Stomach smooth muscle (tissue), 2 donors: ENCODE data around the gene NUP93.

Experiments used
- H3K27ac ChIP-seq: one replicate; pipeline ENCODE4 v1.7.0; 2013; ENCODE audit warnings: mild to moderate bottlenecking, low read length, inconsistent platforms
- H3K27me3 ChIP-seq, 2 donors: one replicate each; pipeline ENCODE4 v1.7.0; 2013; ENCODE audit warnings: low read length in 2 of 2; ENCODE audit not compliant: insufficient read depth in 2 of 2, control insufficient read depth in 1 of 2
- H3K36me3 ChIP-seq, 2 donors: one replicate each; pipeline ENCODE4 v1.7.0; 2013; ENCODE audit warnings: low read length in 2 of 2; ENCODE audit not compliant: control insufficient read depth in 2 of 2, insufficient read depth in 2 of 2
- H3K4me1 ChIP-seq: one replicate; pipeline ENCODE4 v1.7.0; 2013; ENCODE audit warnings: low read length; ENCODE audit not compliant: control insufficient read depth, insufficient read depth
- H3K4me3 ChIP-seq, 2 donors: one replicate each; pipeline ENCODE4 v1.7.0; 2013; ENCODE audit warnings: low read length in 2 of 2
- H3K9ac ChIP-seq, 2 donors: one replicate each; pipeline ENCODE4 v1.7.0; 2013; ENCODE audit warnings: low read length in 2 of 2, mild to moderate bottlenecking in 1 of 2
- H3K9me3 ChIP-seq, 2 donors: one replicate each; pipeline ENCODE4 v1.7.0; 2013; ENCODE audit warnings: low read length in 2 of 2; ENCODE audit not compliant: control insufficient read depth in 2 of 2
- donor health status: healthy.
- donor health status: Pancreatic carcinoma.

NUP93 gene

GRCh38 chr16:56856876-56857447 lies 127.0 kb downstream of the NUP93 start:
- Histone ChIP-seq H3K9ac (no peak overlapping the region), H3K9me3 (no peaks in the 10 kb centered on the region), H3K4me3 (no peak overlapping the region), H3K27me3 (no peaks in the 10 kb centered on the region), H3K4me1 (no peaks in the 10 kb centered on the region), H3K36me3 (no peaks in the 10 kb centered on the region), H3K27ac (no peak overlapping the region)

GRCh38 chr16:56858374-56858773 lies 128.4 kb downstream of the NUP93 start:
- H3K9ac ChIP-seq: no peak overlapping the region
- H3K9me3 ChIP-seq: no peaks in the 10 kb centered on the region
- no peaks in the 10 kb centered on the region for H3K36me3 ChIP-seq
- H3K27me3 ChIP-seq: no peaks in the 10 kb centered on the region
- no peaks in the 10 kb centered on the region for H3K4me1 ChIP-seq
- no peak overlapping the region for H3K4me3 ChIP-seq
- H3K27ac ChIP-seq: no peak overlapping the region

GRCh38 chr16:56859636-56860035 lies 129.7 kb downstream of the NUP93 start:
- H3K9me3 ChIP-seq: no peaks in the 10 kb centered on the region
- no peak overlapping the region for H3K9ac ChIP-seq
- H3K36me3 ChIP-seq: no peaks in the 10 kb centered on the region
- no peaks in the 10 kb centered on the region for H3K4me1 ChIP-seq
- H3K4me3 ChIP-seq: no peak overlapping the region
- no peaks in the 10 kb centered on the region for H3K27me3 ChIP-seq
- H3K27ac ChIP-seq: no peak overlapping the region

GRCh38 chr16:56860226-56861020 lies 130.5 kb downstream of the NUP93 start:
- H3K27ac ChIP-seq: no peak overlapping the region

GRCh38 chr16:56861092-56861610 lies 131.2 kb downstream of the NUP93 start:
- Histone ChIP-seq H3K36me3 (no peaks in the 10 kb centered on the region), H3K4me1 (no peaks in the 10 kb centered on the region), H3K9me3 (no peaks in the 10 kb centered on the region), H3K27me3 (no peaks in the 10 kb centered on the region), H3K4me3 (no peak overlapping the region), H3K9ac (no peak overlapping the region), H3K27ac (no peak overlapping the region)

More at GRCh38 chr16:56860226-56861020, 130.5 kb downstream of the NUP93 start:
- Histone ChIP-seq H3K9me3 (no peaks in the 10 kb centered on the region), H3K9ac (no peak overlapping the region), H3K36me3 (no peaks in the 10 kb centered on the region), H3K4me3 (no peak overlapping the region), H3K4me1 (no peaks in the 10 kb centered on the region), H3K27me3 (no peaks in the 10 kb centered on the region)

GRCh38 chr16:56861756-56862155 lies 131.8 kb downstream of the NUP93 start:
- H3K9me3 ChIP-seq: no peaks in the 10 kb centered on the region
- H3K27me3 ChIP-seq: no peaks in the 10 kb centered on the region
- no peak overlapping the region for H3K27ac ChIP-seq
- H3K36me3 ChIP-seq: no peaks in the 10 kb centered on the region
- no peak overlapping the region for H3K4me3 ChIP-seq
- no peaks in the 10 kb centered on the region for H3K4me1 ChIP-seq
- H3K9ac ChIP-seq: no peak overlapping the region

- Histone ChIP-seq H3K4me1 (peaks cover 4% of the 10 kb centered on the region), H3K9me3 (no peaks in the 10 kb centered on the region), H3K36me3 (no peaks in the 10 kb centered on the region), H3K27me3 (no peaks in the 10 kb centered on the region), H3K27ac (no peak overlapping the region), H3K4me3 (no peak overlapping the region), H3K9ac (no peak overlapping the region)
Measured at GRCh38 chr16:56862776-56863175, 132.8 kb downstream of the NUP93 start.

GRCh38 chr16:56864960-56865359 lies 135.0 kb downstream of the NUP93 start, which contains the start of gene SLC12A3:
SLC12A3 (plus strand) TSS chr16:56865207; CDS start chr16:56865236, 29 bp downstream.
- no peak within 1 kb of the TSS for H3K4me3 ChIP-seq
- H3K27ac ChIP-seq: no peak within 1 kb of the TSS
- peaks cover 5% of the 10 kb centered on the region for H3K4me1 ChIP-seq
- no peaks in the 10 kb centered on the region for H3K9me3 ChIP-seq
- H3K36me3 ChIP-seq: no peaks in the 10 kb centered on the region
- no peaks in the 10 kb centered on the region for H3K27me3 ChIP-seq
- H3K9ac ChIP-seq: no peak within 1 kb of the TSS

- no peaks in the 10 kb centered on the region for H3K27me3 ChIP-seq
- H3K9me3 ChIP-seq: no peaks in the 10 kb centered on the region
- peaks cover 5% of the 10 kb centered on the region for H3K4me1 ChIP-seq
- no peak overlapping the region for H3K27ac ChIP-seq
- no peaks in the 10 kb centered on the region for H3K36me3 ChIP-seq
- H3K4me3 ChIP-seq: no peak overlapping the region
- no peak overlapping the region for H3K9ac ChIP-seq
Measured at GRCh38 chr16:56865394-56866062, 135.6 kb downstream of the NUP93 start.

- Histone ChIP-seq H3K4me3 (no peak overlapping the region), H3K27ac (no peak overlapping the region), H3K9ac (peak overlapping the region in 1 of 2 donors; percentile 14)
Measured at GRCh38 chr16:56866955-56867830, 137.3 kb downstream of the NUP93 start.

More at GRCh38 chr16:56866955-56867830, 137.3 kb downstream of the NUP93 start:
- no peaks in the 10 kb centered on the region for H3K27me3 ChIP-seq
- no peaks in the 10 kb centered on the region for H3K9me3 ChIP-seq
- peaks cover 5% of the 10 kb centered on the region for H3K4me1 ChIP-seq
- H3K36me3 ChIP-seq: no peaks in the 10 kb centered on the region
